ENCODE results near the gene RNASE4. TPM values are rescaled to one million over a fixed set of nuclear protein-coding genes. Genes with fewer than 3 reads are reported as not detected.
"Not testable (repeated sequence)": the region's sequence is repeated elsewhere in the genome, so short reads cannot be mapped to it uniquely, and the experiment has no call there.

The RNASE4 gene
- total RNA-seq, 1 experiment from 2014 or later, result 0.82 TPM

- no peak for DNase-seq (ENCODE audit: low read depth, low spot score)
- in situ Hi-C loops (cut with HindIII; ENCODE audit: low pct_unique_long_range_greater_than_20kb, low sequenced_read_pairs), result no loop called here
Observed at GRCh38 chr14:20687362-20688166, 3.2 kb downstream of the RNASE4 start.

DNA sequence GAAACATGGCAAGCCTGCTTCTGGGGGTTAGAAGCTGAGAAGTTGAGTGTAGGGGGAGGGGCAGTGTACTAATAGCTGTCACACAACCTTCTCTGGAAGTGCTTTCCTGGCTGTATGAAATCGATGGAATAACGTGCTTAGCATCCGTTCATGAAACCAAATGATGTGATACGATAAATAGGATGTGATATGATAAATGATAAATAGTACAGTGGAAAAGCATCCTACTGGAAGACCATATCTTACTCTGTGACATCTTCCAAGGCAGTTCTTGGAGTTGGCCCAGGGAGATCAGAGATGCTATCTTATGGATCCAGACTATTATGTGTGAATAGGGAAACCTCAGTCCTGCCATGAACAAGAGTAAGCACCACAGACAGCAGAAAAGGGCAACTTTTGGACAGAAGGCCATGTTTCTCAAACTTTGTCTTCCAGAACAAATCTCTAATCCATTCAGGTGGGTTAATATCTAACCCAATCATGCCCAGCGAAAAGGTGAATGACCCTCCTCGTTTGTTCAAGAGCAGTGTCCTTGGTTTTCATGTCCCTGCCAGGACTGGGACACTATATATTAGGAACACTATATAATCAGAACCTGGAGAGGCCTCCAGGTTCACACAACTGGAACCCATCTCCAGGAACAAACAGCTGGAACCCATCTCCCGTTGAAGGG, 3.9 kb downstream of the RNASE4 start, which contains the start of gene ANG:
ANG (plus strand) TSS at position 598 of the 673 bp plus-strand sequence. CDS start 4,801 bp downstream, outside the sequence.
- no peak for DNase-seq (ENCODE audit: low read depth, low spot score)
- in situ Hi-C loops (cut with HindIII; ENCODE audit: low pct_unique_long_range_greater_than_20kb, low sequenced_read_pairs), result no loop called here

DNA sequence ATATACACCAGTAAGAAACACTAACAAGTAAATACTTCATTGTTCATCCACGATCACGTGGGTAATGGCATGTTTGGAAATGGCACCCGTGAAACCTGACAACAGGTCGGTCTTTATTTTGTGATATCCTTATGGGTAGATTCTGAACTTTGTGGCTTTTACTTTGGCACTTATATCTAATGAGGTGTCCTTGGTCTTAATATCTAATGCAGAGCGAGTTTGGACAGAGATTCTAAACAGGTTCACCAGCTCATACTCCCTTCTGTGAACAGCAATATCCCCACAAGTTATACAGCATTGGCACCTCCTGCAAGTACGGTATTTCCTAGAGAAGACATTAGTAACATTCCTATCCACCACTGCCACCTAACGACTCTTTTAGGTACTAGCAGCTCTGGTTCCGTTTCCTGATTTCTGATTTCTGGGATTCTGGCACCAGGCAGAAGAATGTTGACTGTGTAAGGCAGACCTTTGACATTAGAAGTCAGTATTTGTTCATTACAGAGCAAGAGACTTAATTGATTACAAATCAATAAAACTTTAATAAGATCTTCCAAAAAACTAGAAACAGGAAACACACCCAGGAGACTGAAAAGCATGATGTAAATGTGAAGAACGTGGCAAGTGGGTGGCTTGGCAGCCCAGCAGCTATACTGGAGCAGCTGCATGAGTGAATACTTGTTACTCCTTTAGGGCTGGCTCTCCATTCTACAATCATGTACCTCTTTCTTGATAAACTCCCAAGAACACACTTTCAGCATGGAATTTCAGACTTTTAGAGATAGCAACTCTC, 6.7 kb downstream of the RNASE4 start:
- in situ Hi-C loops (cut with HindIII; ENCODE audit: low pct_unique_long_range_greater_than_20kb, low sequenced_read_pairs), result no loop called here
- DNase-seq (ENCODE audit: low read depth, low spot score), result peak; percentile 84

DNA sequence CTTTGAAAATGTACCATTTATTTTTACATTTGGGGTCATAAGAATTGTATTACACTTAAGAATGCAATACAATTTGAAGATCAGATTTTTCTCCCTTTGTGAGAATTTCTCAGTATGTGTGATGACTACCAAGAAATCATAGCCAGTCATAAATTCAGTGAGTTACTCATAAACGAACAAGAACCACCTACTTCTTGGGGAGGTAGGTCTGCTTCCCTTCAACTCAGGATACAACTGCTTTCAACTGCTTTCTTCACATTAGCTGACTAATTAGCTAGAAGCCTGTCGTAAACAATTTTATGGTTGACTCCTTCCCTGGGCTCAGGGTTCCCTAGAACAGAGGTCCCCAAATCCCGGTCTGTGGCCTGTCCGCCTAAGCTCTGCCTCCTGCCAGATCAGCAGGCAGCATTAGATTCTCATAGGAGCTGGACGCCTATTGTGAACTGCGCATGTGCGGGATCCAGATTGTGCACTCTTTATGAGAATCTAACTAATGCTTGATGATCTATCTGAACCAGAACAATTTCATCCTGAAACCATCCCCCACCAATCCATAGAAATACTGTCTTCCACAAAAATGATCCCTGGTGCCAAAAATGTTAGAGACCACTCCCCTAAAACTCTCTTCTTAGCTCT, 7.9 kb downstream of the RNASE4 start:
- in situ Hi-C loops (cut with HindIII; ENCODE audit: low pct_unique_long_range_greater_than_20kb, low sequenced_read_pairs), result no loop called here
- DNase-seq (ENCODE audit: low read depth, low spot score), result no peak

DNA sequence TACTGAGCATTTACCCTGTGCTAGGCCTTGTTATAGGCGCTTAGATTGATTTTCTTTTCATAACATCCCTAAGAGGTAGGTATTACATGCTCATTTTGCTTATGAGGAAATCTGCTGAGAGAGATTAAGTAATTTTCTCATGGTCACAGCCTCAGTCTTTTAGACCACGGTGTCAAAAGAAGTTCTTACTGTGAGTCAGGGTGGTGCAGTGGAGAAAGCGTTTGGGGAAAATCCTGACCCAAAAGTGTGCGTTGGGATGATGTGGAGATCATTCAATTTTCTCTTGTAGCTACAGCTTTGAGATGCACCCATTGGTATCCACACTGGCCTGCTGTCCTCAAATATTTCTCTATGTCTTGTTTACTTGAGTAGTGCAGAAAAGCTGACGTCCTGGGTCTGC, 12.4 kb downstream of the RNASE4 start:
- no peak for DNase-seq (ENCODE audit: low read depth, low spot score)
- in situ Hi-C loops (cut with HindIII; ENCODE audit: low pct_unique_long_range_greater_than_20kb, low sequenced_read_pairs), result no loop called here

- peak; percentile 85 for DNase-seq (ENCODE audit: low read depth, low spot score)
- in situ Hi-C loops (cut with HindIII; ENCODE audit: low pct_unique_long_range_greater_than_20kb, low sequenced_read_pairs), result no loop called here
Observed at GRCh38 chr14:20697273-20698017, 13.1 kb downstream of the RNASE4 start.

- in situ Hi-C loops (cut with HindIII; ENCODE audit: low pct_unique_long_range_greater_than_20kb, low sequenced_read_pairs), result no loop called here
- no peak for DNase-seq (ENCODE audit: low read depth, low spot score)
Observed at GRCh38 chr14:20698018-20698329, 13.6 kb downstream of the RNASE4 start.

GRCh38 chr14:20698934-20699333, 14.6 kb downstream of the RNASE4 start:
- DNase-seq (ENCODE audit: low read depth, low spot score), result no peak
- in situ Hi-C loops (cut with HindIII; ENCODE audit: low pct_unique_long_range_greater_than_20kb, low sequenced_read_pairs), result no loop called here

DNA sequence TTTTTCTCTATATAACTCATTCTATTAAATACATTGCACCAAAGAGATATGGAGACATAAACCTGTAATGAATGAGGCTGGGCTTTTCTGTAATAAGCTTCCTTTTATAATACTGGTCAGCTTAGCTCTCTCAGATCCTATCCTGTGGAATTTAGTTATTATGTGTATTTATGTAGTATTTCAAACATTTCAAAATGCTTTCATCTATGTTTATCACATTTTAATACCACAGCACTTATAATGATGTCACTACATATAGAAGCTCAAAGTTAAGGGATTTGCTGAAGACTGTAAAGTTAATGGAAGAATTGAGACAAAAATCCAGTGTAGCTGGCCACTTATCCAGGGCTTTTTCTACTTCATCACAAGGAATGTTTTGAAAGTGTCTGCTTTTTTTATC, 15.6 kb downstream of the RNASE4 start:
- DNase-seq (ENCODE audit: low read depth, low spot score), result no peak
- in situ Hi-C loops (cut with HindIII; ENCODE audit: low pct_unique_long_range_greater_than_20kb, low sequenced_read_pairs), result no loop called here

DNA sequence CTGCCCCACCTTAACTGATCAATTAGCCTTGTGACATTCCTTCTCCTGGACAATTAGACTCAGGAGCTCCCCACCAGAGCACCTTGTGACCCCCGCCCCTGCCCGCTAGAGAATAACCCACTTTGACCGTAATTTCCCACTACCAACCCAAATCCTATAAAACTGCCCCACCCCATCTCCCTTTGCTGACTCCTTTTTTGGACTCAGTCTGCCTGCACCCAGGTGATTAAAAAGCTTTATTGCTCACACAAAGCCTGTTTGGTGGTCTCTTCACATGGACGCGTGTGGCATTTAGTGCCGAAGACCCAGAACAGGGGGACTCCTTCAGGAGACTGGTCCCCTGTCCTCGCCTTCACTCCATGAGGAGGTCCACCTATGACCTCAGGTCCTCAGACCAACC, 16.6 kb downstream of the RNASE4 start:
- in situ Hi-C loops (cut with HindIII; ENCODE audit: low pct_unique_long_range_greater_than_20kb, low sequenced_read_pairs); DNase-seq (ENCODE audit: low read depth, low spot score): not testable (repeated sequence)

DNA sequence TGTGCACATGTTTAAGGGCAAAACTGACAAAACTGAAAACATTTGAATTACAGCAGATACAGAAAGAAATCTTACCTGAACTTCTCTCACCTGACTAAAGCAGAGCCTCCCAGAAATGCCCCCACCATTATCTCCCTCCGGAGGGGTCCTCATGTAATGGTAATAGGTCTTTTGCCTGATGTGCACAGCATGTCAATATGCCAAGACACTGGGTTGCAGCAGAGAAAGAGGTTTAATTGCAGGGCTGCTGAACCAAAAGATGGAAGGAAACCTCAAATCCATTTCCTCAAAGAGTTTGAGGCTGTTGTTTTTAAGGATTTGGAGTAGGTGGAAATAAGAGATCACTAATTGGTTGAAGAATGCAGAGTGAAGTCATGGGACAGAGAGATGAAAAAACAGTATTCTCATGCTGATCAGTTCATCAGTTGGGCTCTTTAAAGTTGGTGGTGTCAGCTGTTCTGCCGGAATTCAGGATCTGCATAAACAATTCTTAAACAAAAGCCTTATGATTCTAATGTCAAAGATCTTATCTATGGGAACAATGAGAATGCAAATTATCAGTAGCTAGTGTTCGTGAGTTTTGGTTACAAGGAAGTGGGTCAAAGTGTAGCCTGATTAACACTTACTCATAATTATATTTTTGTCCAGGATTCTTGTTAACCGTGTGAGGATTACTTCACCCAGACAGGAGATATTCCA, 22.4 kb downstream of the RNASE4 start:
- no peak for DNase-seq (ENCODE audit: low read depth, low spot score)
- in situ Hi-C loops (cut with HindIII; ENCODE audit: low pct_unique_long_range_greater_than_20kb, low sequenced_read_pairs), result no loop called here

DNA sequence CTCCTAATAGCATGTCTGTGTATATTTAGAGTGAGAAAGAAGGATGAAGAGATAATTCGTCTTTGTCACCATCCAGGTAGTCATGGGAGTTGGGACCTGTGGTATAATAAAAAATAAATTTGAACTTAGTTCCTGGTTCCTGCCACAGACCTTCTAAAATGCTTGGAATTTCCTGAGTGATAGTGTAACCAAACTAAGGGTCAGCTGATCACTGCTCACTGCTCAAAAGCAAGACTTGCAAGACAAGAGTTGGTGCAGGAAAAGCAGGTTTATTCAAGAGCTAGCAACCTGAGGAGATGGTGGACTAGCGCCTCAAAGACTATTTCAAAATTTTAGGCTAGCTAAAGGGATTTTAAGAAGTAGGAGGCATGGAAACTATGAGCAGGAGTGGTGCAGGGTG, 23.3 kb downstream of the RNASE4 start:
- DNase-seq (ENCODE audit: low read depth, low spot score), result no peak
- in situ Hi-C loops (cut with HindIII; ENCODE audit: low pct_unique_long_range_greater_than_20kb, low sequenced_read_pairs), result no loop called here

DNA sequence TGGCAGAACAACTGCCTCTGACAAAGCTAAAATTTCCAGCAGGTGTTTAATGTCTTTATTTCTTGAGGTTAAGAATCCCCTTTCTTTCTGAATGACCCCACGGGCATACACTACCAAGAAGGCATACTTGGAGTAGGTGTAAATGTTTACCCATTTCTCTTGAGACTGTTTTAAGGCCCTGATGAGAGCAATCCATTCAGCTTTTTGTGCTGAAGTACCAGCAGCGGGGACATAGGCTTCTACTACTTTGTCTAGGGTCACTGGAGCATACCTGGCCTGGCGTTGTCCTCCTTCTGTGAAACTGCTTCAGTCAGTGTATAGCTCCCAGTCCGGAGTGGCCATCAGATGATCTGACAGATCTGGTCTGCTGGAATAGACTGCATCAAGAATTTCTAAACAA, 26.9 kb downstream of the RNASE4 start:
- in situ Hi-C loops (cut with HindIII; ENCODE audit: low pct_unique_long_range_greater_than_20kb, low sequenced_read_pairs), result no loop called here
- DNase-seq (ENCODE audit: low read depth, low spot score), result no peak

- in situ Hi-C loops (cut with HindIII; ENCODE audit: low pct_unique_long_range_greater_than_20kb, low sequenced_read_pairs), result no loop called here
- DNase-seq (ENCODE audit: low read depth, low spot score), result no peak
Observed at GRCh38 chr14:20711685-20712084, 27.3 kb downstream of the RNASE4 start.

- in situ Hi-C loops (cut with HindIII; ENCODE audit: low pct_unique_long_range_greater_than_20kb, low sequenced_read_pairs), result no loop called here
Observed at GRCh38 chr14:20712904-20713303, 28.5 kb downstream of the RNASE4 start.

GRCh38 chr14:20714593-20715250, 30.4 kb downstream of the RNASE4 start:
- in situ Hi-C loops (cut with HindIII; ENCODE audit: low pct_unique_long_range_greater_than_20kb, low sequenced_read_pairs), result no loop called here

More at GRCh38 chr14:20712904-20713303, 28.5 kb downstream of the RNASE4 start:
- no peak for DNase-seq (ENCODE audit: low read depth, low spot score)

More at GRCh38 chr14:20714593-20715250, 30.4 kb downstream of the RNASE4 start:
- DNase-seq (ENCODE audit: low read depth, low spot score), result no peak
